Measurements from ENCODE around the gene MOB3B.

The MOB3B gene

GRCh38 chr9:27471366-27471765 is 58.2 kb downstream of the MOB3B start:
- peak overlapping the region; percentile 99 for H3K27ac Mint-ChIP-seq

GRCh38 chr9:27470291-27470856 is 59.2 kb downstream of the MOB3B start:
- H3K4me1 Mint-ChIP-seq, result peaks cover 74% of the 10 kb centered on the region
- TF ChIP-seq CTCF (IDR thresholded peaks at IDR 0.05), result no peak
- H3K36me3 Mint-ChIP-seq (ENCODE audit: low read depth), result peaks cover 13% of the 10 kb centered on the region
- H3K27ac Mint-ChIP-seq, result peak overlapping the region; percentile 99
- no peaks in the 10 kb centered on the region for H3K27me3 Mint-ChIP-seq (ENCODE audit: low read depth, poor library complexity)
- peak; percentile 18 for DNase-seq
- H3K4me3 Mint-ChIP-seq, result peak overlapping the region; percentile 37
- H3K9me3 Mint-ChIP-seq, result no peaks in the 10 kb centered on the region

More at GRCh38 chr9:27471366-27471765, 58.2 kb downstream of the MOB3B start:
- Mint-ChIP-seq H3K36me3 (ENCODE audit: low read depth) (peaks cover 18% of the 10 kb centered on the region), H3K4me3 (no peak overlapping the region), H3K4me1 (peaks cover 76% of the 10 kb centered on the region), H3K27me3 (ENCODE audit: low read depth, poor library complexity) (no peaks in the 10 kb centered on the region), H3K9me3 (no peaks in the 10 kb centered on the region)
- TF ChIP-seq CTCF (IDR thresholded peaks at IDR 0.05), result no peak
- DNase-seq, result no peak

GRCh38 chr9:27469550-27469949 is 60.1 kb downstream of the MOB3B start:
- Mint-ChIP-seq H3K4me1 (peaks cover 72% of the 10 kb centered on the region), H3K9me3 (no peaks in the 10 kb centered on the region), H3K27ac (peak overlapping the region; percentile 6), H3K36me3 (ENCODE audit: low read depth) (peaks cover 21% of the 10 kb centered on the region), H3K27me3 (ENCODE audit: low read depth, poor library complexity) (no peaks in the 10 kb centered on the region), H3K4me3 (peak overlapping the region; percentile 12)
- no peak for DNase-seq
- TF ChIP-seq CTCF (IDR thresholded peaks at IDR 0.05), result no peak

GRCh38 chr9:27468462-27469110 is 61.0 kb downstream of the MOB3B start:
- Mint-ChIP-seq H3K9me3 (no peaks in the 10 kb centered on the region), H3K27me3 (ENCODE audit: low read depth, poor library complexity) (no peaks in the 10 kb centered on the region), H3K4me1 (peaks cover 65% of the 10 kb centered on the region), H3K36me3 (ENCODE audit: low read depth) (peaks cover 28% of the 10 kb centered on the region), H3K4me3 (no peak overlapping the region), H3K27ac (peak overlapping the region; percentile 44)
- no peak for DNase-seq
- TF ChIP-seq CTCF (IDR thresholded peaks at IDR 0.05), result no peak

- no peaks in the 10 kb centered on the region for H3K27me3 Mint-ChIP-seq (ENCODE audit: low read depth, poor library complexity)
- DNase-seq, result no peak
These were observed 61.6 kb downstream of the MOB3B start for GRCh38 chr9:27468000-27468399.

More at GRCh38 chr9:27468000-27468399, 61.6 kb downstream of the MOB3B start:
- H3K9me3 Mint-ChIP-seq, result no peaks in the 10 kb centered on the region
- H3K4me1 Mint-ChIP-seq, result peaks cover 59% of the 10 kb centered on the region
- no peak overlapping the region for H3K27ac Mint-ChIP-seq
- peaks cover 28% of the 10 kb centered on the region for H3K36me3 Mint-ChIP-seq (ENCODE audit: low read depth)
- no peak overlapping the region for H3K4me3 Mint-ChIP-seq
- TF ChIP-seq CTCF (IDR thresholded peaks at IDR 0.05), result no peak

Data from nephron progenitor cell (in vitro differentiated cells).